ENCODE measurements around the gene SEC23IP. TPM values are rescaled to one million over a fixed set of nuclear protein-coding genes. Genes with fewer than 3 reads are reported as not detected.

SEC23IP gene
- total RNA-seq, 1 donor: 28.6 TPM

DNA sequence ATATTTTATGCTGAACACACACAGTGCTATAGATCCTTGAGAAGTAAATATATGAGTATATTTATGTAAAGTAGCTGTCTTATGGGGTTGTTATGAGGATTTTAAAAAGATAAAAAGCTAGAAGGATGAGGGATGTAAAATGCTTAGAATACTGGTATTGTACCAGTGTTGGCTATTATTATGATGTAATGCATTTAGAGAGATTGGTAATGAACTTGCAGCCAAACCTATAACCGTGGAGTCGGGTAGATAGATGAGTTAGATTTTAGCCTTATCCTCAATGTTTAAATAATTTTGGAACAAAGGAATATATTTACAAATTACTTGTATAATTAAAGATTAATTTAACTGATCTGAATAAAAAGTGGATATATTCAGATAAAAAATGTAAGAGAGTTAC, 99.3 kb downstream of the SEC23IP start:
- H4K20me1 ChIP-seq (ENCODE audit: insufficient read depth, low read length): no peaks in the 10 kb centered on the region
- no peak overlapping the region for H3K27ac ChIP-seq (ENCODE audit: low read depth, low read length)
- H3K4me1 ChIP-seq (ENCODE audit: insufficient read depth, low read length): no peaks in the 10 kb centered on the region
- no peak for DNase-seq (ENCODE audit: insufficient read length, low spot score, missing footprints)
- H3K36me3 ChIP-seq (ENCODE audit: insufficient read depth, low read length): no peaks in the 10 kb centered on the region
- no peaks in the 10 kb centered on the region for H3K27me3 ChIP-seq (ENCODE audit: insufficient read depth, low read length)
- H3K4me2 ChIP-seq (ENCODE audit: insufficient read depth, low read length): no peak overlapping the region
- H3K4me3 ChIP-seq (ENCODE audit: insufficient read depth, low read length): no peak overlapping the region
- no peaks in the 10 kb centered on the region for H3K9me3 ChIP-seq (ENCODE audit: low read depth, low read length)
- TF ChIP-seq, protein P1, sequence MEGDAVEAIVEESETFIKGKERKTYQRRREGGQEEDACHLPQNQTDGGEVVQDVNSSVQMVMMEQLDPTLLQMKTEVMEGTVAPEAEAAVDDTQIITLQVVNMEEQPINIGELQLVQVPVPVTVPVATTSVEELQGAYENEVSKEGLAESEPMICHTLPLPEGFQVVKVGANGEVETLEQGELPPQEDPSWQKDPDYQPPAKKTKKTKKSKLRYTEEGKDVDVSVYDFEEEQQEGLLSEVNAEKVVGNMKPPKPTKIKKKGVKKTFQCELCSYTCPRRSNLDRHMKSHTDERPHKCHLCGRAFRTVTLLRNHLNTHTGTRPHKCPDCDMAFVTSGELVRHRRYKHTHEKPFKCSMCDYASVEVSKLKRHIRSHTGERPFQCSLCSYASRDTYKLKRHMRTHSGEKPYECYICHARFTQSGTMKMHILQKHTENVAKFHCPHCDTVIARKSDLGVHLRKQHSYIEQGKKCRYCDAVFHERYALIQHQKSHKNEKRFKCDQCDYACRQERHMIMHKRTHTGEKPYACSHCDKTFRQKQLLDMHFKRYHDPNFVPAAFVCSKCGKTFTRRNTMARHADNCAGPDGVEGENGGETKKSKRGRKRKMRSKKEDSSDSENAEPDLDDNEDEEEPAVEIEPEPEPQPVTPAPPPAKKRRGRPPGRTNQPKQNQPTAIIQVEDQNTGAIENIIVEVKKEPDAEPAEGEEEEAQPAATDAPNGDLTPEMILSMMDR (IDR thresholded peaks at IDR 0.05; ENCODE audit: extremely low read depth, low read depth, low read length): no peak
- no peaks in the 10 kb centered on the region for H3K79me2 ChIP-seq (ENCODE audit: insufficient read depth, low read length)
- no peak overlapping the region for H2AFZ ChIP-seq (ENCODE audit: low read length)

Small RNAs within 50 kb of the gene (small RNA-seq; reads per million reads assigned to genes)
- 0.60 reads per million for gene MIR4682

Other genes with a start within 250 kb of the SEC23IP start
- gene BAG3, start 241.3 kb upstream of the SEC23IP start, total RNA-seq: 12.7 TPM in 2 replicates
- gene INPP5F, start 166.7 kb upstream of the SEC23IP start, total RNA-seq: 10.9 and 11.2 TPM in 2 replicates
- 47.7 and 48.1 TPM in 2 replicates for gene MCMBP, start 19.9 kb upstream of the SEC23IP start, total RNA-seq